GM18517 (cell line): Measurements from ENCODE around the gene SLC13A3.

ENCODE experiments used
- ATAC-seq: cut with Tn5 transposase; IDR thresholded peaks from one replicate; pipeline ENCODE4 v1.9.1; 2021; ENCODE audit warnings: mild to moderate bottlenecking, moderate library complexity; ENCODE audit not compliant: unreplicated experiment

Gene SLC13A3

DNA sequence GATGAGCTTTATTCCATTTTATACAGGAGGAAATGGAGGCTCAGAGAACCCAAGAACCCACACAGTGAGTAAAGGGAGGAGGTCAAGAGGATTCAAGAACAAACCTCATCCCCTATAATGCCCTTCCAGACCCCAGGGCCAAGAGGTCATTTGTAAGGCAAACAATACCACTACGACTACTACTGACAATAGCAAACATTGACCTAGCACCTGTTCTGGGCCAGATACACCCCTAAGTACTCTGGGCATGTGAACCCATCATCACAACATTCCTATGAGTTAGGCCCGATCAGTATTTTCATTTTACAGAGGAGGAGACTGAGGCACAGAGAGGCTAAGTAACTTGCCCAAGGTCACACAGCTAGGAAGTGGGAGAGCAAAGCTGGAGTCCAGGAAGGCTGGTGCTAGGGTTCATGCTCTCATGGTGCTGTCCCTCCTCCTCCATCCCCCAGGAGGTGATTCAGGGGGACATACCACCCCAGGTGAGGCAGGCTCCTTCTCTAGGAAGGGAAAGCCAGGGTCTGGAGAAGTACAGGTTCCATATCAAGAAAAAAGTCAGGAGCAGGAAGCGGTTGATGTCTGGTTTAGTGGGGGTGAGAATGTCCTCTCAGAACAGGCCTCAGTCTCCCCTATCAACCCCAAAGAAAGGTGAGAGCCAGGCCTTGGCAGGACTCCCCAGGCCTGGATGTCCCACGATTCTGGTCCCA, 13.7 kb downstream of the SLC13A3 start:
- no peak for ATAC-seq

DNA sequence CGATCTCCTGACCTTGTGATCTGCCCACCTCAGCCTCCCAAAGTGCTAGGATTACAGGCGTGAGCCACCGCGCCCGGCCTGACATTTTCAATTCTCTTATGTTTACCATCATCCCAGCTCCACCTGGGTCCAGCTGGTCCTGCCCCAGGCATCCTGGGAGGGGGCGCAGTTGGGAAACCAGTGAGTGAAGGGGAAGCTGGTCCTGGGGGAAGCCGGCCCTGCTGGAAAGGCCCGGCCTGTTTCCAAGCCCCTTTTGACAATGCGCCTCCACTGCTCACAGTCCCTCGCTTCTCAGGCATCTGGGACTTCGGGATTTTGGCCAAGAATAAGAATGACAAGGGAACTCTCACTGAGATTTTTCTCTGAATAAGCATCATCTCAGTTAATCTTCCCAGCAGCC, 14.2 kb downstream of the SLC13A3 start:
- ATAC-seq: no peak

DNA sequence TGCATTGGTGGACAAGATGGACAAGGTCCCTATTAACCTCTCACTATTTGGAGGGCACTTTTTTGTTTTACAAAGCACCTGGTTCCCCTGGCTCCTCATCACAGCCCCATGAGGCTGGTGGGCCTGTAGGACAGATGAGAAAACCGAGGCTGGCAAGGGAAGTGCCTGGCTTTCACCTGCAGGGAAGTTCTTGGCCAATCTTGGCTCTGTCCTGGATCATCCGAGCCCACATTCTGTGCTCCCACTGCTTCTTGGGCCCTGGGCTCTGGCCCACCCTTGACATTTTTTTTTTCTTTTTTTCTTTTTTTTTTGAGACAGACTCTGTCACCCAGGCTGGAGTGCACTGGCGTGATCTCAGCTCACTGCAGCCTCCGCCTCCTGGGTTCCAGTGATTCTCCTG, 14.7 kb downstream of the SLC13A3 start:
- ATAC-seq: no peak

DNA sequence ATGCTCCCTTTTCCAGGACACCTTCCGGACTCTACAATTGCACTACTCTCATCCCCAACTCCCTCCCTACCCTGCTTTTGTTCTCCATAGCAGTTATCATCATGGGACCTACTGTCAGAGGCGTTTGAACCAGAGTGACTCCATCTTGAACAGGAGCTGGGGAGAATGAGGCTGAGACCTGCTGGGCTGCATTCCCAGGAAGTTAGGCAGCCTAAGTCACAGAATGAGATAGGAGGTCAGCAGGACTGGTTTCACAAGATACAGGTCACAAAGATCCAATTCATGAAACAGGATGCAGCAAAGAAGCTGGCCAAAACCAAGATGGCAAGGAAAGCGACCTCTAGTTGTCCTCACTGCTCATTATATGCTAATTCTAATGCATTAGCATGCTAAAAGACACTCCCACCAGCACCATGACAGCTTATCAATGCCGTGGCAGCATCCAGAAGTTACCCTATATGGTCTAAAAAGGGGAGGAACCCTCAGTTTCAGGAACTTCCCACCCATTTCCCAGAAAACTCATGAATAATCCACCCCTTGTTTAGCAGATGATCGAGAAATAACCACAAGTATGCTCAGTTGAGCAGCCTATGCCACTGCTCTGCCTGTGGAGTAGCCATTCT, 15.6 kb downstream of the SLC13A3 start:
- no peak for ATAC-seq

DNA sequence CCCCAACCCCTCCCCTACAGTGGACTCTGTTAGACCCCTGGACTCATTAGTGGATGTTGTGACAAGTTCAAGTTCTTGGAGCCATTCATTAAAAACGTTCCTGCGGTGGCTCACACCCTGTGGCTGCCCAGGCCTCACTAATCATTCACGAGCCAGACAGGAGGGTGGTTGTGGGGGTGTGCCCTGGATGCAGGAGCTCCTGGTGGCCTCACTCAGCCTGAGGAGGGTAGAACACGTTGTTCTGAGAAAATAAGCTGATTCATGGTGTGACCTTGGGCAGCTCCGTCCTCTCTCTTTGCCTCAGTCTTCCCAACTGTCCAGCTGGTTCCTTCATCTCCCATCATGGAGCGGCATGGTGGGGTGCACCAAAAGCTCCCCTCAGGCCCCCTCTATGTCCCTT, 16.7 kb downstream of the SLC13A3 start:
- no peak for ATAC-seq

DNA sequence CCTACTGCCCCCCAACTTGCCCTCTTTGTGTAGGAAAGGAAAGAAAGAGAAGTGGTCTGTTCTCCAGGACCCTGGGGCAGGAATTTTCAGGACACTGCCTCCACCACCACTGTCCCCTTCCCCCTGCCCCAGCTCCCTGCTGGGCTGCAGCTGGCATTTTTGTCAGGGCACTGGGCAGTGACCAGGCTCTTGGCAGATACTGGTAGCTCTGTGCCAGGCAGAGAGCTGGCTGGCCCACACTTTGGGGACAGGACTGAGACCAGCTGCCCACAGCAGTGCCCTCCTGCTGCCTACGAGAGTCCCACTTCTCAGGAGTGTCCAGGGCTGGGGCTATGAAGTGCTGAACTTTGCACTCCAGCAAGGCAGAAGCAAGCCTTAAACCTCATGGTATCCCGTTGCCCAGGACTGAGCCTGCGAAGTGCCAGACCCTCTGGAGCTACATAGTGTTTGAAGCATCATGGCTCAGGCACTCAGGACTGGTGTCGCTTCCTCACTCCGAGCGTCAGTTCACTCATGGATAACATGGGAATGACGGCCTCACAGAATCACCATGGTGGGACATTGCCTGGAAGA, 19.3 kb downstream of the SLC13A3 start:
- ATAC-seq: no peak

DNA sequence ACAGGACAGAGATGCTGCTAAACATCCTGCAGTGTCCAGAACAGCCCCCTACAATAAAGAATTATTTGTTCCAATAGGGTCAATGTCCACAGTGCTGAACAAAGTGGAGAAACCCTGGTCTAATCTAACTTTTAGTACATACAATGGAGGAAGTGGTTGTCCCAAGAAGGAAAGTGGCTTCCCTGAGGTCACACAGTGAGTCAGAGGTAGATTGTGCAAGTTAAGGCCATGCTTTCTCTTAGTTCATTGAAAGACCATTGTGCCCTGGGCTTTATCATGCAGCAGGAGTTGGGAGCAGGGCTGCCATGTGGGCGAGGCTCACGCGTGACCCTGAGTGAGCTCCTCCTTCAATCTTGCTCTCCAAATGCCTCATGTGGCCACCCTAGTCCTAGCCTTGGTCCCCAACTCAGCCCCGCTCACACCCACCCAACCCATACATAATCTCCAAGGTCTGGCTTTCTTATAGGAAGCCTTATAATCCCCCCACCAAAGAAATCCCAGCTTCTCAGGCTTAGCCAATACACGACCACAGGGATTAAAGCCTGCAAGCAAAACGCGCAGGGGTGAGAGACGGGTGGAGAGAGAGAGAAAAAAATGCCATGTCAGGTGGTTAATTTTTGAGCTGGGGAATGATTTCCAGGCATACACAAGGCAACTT, 19.9 kb downstream of the SLC13A3 start:
- ATAC-seq: no peak

DNA sequence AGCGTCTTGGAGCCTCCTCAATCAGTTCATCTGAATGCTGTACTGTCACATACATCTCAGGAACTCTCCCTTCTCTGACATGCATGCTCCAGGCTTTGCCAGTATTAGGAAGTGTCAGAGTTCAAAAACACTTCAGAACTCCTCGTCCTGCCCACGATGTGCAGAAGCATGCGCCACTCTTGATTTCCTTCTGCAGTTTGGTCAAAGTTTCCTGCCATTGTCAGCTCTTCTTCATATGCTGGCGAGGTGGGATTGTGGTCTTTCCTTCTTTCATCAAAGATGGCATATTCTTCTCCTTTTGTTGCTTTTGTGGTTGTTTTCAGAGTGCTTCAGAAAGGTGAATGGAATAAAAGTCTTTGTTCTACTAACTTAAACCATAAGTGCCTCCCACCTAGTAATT, 21.0 kb downstream of the SLC13A3 start:
- ATAC-seq: no peak

DNA sequence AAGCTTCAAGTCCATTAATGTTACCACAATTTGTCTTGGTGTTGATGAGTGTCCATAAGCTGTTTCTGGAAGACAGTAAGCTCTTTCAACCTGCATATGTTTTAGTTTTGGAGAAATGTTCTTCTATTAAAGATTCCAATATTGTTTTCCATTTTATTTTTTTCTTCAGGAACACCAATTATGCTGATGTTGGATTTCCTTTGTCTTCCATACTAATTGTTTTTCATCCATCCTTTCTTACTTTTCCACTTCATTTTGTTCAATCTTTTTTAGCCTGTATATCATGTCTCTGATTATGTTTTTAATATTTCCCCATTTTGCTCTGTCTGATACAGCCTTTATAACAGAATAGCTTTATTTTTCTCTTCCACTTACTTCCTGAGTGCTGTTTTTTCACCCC, 21.9 kb downstream of the SLC13A3 start:
- ATAC-seq: no peak

DNA sequence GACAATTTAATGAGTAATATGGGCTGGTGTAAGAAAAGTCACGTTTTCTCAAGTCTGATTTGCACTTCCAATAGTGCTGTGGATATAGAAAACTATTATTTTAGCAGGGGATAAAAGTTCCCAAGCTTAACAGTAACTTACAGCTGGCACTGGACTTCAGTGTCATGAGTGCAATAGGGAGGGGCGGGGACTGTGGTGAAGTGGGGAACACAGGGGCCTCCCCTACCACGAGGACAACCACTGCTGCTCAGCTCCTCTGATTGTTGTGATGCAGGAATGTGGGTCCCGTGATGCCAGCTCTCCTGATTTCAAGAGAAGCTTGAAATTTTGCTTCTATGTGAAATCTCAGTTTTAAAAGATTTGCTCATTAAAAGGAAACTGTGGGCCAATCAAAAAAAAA, 24.0 kb downstream of the SLC13A3 start:
- ATAC-seq: no peak

DNA sequence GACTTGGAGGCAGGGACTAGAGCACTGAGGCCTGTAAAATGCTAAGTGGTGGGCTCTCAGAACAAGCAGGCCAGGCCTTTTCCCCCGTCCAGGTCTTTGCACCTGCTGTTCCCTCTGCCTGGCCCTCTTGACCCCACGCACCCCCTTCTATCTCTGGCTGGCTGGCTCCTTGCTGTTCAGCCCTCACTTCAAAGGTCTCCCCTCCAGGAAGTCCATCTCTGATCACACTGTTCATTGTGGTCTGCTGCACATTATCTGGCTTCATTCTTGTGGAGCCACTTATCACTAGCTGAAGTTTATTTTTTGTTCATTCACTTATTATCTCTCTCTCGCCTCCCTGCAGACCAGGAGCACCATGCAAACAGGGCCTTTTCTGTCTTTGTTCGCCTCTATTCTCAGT, 24.5 kb downstream of the SLC13A3 start:
- ATAC-seq: no peak

DNA sequence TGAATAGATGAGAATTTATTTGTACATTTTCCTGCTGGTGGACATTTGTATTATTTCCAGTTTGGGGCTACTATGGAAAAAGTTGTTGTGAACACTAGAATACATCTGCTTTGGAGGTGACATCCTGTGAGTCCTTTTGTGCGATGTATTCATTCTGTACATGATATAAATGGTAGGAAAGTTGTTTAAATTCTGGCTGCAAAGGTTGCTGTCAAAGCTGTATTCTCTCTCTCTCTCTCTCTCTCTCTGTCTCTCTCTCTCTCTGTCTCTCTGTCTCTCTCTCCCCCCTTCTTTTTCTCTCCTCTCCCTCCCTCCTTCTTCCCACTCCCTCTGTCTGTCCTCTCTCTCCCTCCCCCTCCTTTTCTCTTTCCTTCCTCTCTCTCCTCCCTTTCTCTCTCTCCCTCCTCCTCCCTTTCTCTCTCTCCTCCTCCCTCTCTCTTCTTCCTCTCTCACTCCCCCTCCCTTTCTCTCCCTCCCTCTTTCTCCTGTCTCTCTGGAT, 25.3 kb downstream of the SLC13A3 start:
- ATAC-seq: no peak

DNA sequence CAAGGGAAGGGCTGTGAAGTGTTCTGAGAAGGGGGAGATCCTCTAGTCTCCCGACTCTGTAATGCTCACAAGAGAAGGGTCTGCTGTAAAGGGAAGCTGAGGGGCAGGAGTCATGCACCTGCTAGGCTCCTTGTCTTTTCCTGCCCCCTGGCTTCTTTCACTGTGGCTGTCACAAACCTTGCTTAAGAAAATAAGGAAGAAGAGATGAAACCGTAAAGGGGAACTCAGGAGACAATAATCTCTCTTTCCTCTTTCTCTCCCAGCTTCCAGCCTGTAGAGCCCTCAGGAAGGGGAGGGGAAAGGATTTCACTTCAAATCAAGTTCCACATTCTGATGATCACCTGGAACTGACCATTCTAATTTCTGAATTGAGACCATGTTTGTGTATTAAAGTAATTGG, 26.3 kb downstream of the SLC13A3 start:
- ATAC-seq: no peak

DNA sequence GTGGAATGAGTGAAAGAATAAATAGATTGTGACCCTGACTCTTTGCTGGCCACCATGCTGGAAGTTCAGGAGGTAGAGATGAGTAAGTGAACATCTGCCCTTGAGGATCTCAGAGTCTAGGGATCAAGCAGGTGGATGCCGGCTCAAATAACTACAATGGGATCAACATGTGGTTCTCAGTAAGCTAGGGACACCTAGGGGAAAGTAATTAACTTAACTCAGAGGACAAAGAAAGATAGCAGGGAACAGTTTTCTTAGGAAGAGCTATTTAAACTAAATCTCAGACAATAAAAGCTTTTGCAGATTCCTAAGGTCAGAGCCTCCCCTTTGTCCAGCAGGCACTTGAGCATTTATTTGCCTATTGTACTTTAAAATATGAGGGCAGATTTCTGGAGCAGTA, 29.1 kb downstream of the SLC13A3 start:
- no peak for ATAC-seq

DNA sequence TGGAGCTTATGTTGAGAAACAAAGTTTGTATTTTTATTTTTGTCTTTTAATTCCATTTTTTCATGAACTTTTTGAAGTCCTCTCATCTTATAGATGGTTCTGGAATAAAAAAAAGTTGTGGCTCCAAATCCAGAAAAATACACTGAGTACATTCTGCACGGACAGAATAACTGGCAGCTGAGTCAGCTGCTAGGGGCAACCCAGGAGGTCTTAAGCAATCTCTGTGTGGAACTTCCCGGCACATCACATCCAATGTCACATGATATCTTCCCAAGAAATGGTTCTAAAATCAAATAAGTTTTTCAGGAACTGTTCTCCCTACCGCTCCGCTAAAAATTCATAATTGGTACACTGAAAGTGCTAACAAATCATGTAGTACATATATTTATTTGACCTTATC, 29.8 kb downstream of the SLC13A3 start:
- no peak for ATAC-seq

DNA sequence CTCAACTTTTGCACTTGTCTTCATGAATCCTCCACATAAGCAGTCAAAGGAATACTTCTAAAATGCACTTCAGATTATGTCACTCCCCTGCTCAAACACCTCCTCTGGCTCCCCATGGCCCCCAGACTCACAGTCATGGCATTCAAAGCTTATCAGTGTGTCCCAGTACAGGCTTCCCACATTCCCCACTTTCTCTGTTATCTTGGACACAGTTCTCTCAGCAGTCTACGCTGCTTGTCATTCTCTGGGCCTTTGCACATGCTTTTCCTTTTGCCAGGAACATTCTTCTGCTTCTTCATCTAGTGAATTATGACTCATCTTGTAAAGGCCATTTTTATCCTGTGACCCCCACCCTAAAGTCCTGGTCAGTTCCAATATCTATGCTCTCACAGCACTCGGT, 31.8 kb downstream of the SLC13A3 start:
- ATAC-seq: no peak

DNA sequence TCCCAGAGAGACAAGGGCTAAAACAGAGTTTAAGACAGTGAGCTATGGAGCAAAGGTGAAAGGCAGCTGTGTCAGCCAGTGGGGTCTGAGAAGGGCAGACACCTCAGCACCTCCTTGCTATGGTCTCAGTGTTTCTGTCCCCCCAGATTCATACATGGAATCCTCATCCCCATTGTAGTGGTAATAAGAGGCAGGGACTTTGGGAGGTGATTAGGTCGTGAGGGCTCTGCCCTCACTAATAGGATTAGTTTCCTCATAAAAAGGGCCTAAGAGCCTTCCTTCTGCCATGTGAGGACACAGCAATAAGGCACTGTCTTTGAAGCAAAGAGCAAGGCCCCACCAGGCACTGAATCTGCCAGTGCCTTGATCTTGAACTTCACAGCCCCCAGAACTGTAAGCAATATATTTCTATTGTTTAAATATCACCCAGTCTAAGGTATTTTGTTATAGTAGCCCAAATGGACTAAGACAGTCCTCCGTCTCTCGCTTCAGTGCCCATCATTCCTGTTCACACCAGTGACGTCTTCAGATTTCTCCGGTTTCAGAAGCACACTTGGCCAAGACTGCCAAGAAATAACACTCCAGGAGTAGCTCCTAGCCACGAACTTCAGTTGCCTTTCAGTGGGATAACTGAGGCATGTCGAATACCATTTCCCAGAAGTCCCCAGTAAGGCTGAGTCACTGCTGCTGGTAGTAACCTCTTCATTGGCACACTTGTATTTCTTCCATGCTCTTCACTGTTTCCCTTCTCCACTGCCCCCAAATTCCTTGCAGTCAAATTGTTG, 32.8 kb downstream of the SLC13A3 start:
- no peak for ATAC-seq

DNA sequence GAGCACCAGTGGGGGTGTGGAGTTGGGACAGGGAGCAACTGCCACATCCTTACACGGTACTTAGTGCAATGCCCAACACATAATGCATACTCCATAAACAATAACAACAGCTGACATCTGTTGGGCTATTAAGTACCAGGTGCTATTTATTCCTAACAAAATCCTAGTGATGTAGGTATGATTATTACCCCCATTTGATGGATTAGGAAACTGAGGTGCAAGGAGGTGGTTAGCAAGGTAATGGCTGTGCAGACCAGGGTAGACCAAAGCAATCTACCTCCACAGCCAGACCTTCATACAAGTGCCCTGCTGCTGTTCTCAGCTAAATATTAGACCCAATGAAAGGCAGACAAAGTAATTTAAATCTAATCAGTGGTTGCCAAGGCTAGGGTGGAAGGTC, 36.8 kb downstream of the SLC13A3 start:
- no peak for ATAC-seq

DNA sequence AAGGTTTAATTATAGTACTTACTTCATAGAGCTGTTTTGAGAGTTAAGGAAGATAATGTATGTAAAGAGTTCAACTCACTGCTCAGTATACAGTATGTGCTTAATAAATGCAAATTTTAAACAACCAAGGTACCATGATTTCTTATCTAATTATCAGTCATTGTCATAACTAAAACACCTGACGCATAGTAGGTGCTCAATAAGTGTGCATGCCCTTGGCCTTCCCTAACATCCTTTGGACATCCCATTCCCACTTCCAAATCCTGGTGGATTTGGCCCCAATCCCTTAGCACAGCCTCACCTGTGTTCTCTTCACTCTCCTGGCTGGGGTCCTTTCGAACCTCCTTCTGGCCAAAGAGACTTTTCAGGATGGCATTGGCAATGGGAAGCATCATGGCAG, 41.1 kb downstream of the SLC13A3 start:
- no peak for ATAC-seq

DNA sequence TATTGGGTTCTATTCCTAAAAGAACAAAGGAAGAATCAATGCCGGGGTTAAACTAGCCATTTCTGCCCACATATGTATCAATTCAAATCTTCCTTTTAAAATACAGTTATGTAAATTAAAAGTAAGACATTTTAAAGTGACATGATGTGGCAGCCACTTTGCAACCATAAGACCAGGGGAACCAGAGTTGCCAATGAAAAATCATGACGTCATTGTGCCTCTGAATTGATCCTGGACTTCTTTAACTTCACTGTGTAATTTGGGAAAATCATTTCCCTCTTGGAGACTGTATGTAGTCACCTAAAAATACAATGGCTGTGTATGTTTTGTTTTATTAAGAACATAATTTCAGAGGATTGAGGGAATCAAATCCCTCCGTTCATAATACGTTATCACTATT, 42.2 kb downstream of the SLC13A3 start:
- no peak for ATAC-seq

DNA sequence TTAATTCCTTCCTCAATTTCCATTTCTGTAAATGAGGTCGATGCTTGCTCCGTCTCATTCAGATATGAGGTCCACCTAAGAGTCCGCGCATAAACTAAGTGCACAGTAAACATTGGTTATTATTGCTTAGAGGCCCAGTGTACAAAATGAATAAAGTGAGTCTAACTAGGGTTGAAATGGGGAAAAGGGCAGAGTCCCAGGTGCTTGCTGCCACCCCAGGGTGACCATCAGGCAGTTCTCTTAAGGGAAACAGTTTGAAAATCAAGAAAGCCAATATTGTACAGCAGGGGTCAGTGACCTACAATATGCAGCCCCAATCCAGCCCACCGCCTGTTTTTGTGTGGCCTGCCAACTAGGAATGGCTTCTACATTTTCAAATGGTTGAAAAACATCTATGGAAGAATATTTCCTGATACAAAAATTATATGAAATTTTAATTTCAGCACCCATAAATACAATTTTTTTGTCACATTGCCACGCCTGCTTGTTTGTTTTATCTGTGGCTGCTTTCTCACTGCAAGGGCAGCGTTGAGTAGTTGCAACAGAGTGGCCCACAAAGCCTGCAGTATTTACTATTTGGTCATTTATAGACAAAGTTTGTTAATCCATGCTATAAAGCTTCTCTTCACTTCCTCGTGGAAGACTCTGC, 43.3 kb downstream of the SLC13A3 start:
- ATAC-seq: no peak
